ENCODE results near the gene PCGF5. TPM values are rescaled to one million over a fixed set of nuclear protein-coding genes. Genes with fewer than 3 reads are reported as not detected.
A peak's percentile ranks its signal among the peaks of the same experiment; 100 is the strongest.
"Not testable (repeated sequence)": the region's sequence is repeated elsewhere in the genome, so short reads cannot be mapped to it uniquely, and the experiment has no call there.

PCGF5 gene
- total RNA-seq, 1 donor from 2014 or later, result 42.7 TPM

- no peak for DNase-seq
Measured at GRCh38 chr10:91210014-91210413, 10.4 kb upstream of the PCGF5 start.

- DNase-seq, result peak; percentile 45
Measured at GRCh38 chr10:91210435-91210834, 10.0 kb upstream of the PCGF5 start.

DNA sequence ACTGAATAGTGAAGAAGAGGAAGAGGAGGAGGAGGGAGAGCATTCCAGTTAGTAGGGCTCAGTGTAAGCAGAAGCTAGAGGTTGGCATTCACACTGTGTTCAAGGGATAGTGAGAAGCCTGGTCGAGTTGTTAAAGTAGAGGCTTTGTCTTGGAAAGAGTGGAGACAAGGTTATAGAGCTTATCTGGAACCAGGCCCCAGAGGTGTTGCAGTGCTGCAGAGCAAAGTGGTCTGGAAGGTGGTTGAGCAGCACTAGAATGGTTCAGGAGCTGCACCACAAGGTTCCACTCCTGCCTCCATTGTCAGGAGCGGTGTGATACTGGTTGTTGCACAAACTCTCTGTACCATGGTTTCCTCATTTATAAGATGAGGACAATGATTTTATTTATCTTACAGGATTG is 8.8 kb upstream of the PCGF5 start:
- no peak for DNase-seq

GRCh38 chr10:91214911-91215310 is 5.6 kb upstream of the PCGF5 start:
- no peak for DNase-seq

- DNase-seq, result no peak
Measured at GRCh38 chr10:91215384-91215783, 5.1 kb upstream of the PCGF5 start.

GRCh38 chr10:91219371-91220193 is 881 bp upstream of the PCGF5 start:
- no peak for DNase-seq

DNA sequence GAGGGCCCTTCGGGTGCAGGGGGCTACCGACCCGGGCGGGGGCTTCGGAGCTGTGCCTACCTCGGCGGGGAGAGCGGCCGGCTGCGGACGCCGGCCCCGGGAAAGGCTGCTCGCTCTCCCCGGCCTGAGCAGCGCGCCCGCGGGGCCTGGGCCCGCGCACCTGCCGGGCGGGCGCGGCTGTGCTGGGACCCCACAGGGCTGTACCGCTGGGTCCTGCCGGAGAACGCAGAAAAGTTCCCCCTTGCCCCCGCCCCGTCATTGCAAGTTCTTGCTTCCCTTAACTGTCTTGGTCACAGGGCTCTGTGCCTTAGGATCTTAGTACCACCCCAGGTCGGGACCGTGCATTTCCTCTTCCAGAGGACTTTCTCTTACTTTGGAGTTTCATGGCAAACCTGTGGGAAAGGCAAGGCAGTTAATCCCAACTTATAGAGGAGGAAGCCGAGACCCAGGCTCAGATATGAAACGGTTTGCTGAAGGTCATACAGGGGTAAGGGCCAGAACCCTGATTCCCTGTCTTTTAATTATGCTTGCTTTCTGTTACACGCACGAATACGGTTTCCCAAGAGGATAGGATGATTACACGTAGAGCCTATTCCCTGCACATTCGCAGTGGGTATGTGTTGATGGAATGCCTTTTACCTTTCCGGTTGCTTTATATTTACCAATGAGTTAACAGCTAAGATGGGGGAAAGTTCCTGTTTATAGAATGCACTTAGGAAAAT is 652 bp downstream of the PCGF5 start:
- DNase-seq, result peak; percentile 48

GRCh38 chr10:91226093-91226492 is 5.6 kb downstream of the PCGF5 start:
- DNase-seq, result no peak

DNA sequence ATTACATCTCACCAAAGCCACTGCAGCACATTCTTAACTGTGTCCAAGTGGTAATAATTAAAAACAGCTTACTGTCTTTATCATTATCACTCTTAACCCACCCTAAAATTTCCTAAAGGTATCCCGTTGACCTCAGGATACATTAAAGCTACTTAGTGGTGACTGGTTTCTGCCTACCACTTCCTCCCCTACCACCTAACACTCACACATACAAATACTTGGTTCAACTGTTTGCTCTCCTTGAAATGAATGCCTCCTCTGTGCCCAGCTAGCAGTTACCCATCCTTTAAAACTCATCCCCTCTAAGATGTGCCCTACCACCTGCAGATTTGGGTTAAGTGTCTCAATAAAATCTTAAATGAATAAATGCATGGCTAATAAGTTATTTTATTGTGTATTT is 7.1 kb downstream of the PCGF5 start:
- DNase-seq, result no peak

DNA sequence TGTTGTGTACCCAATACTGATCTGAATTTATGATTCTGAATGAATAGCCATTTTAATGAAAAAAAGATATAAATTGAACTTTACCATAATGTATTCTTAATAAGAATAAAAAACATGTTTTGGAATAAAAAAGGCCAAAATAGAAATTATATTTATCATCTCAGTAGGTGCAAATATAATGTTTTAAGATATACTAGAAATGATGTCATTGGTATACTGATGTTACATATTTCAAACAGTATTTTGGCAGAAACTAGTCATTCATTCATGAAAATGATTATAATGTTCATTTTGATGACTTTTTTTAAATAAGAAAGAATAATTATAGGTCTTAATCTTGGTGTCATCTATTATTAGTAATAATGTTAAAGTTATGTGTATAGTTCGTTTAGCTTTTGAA is 9.2 kb downstream of the PCGF5 start:
- no peak for DNase-seq

- no peak for DNase-seq
Measured at GRCh38 chr10:91238191-91238590, 17.7 kb downstream of the PCGF5 start.

DNA sequence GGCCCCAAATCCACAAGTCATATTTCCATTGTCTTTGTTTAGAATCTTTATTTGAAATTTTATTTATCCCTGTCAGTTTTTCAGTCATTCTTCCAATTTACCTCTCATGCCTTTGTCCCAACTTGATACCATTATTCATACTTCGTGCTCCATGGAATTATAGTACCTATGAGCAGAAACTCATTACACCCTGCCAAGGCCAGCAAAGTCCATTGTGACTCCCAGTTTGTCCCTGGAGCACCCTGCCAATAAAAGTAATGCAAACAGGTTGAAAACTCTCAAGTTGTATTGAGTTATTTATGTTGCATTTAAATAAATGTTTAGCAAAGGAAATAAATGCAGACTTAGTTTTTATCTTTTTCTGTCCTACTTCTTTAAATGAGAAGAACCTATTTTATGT is 19.3 kb downstream of the PCGF5 start:
- no peak for DNase-seq

DNA sequence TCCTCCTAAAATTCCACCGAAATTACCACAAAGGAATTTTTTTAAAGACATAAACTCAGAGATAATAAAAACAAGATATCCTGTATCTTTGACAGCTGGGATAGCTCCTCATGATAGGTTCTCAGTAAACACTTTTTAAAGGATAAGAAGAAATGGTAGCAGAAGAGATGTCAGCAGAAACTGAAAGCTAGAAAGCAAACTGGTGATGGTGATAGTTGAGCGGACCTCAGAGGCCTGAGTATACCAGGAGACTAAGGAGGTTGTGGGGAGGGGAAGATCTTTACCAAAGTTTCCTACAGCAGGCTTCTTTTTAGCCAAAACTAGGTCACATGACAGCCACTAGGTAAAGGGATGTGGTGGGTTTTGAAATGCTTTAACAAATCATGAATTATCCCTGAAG is 22.5 kb downstream of the PCGF5 start:
- DNase-seq, result no peak

DNA sequence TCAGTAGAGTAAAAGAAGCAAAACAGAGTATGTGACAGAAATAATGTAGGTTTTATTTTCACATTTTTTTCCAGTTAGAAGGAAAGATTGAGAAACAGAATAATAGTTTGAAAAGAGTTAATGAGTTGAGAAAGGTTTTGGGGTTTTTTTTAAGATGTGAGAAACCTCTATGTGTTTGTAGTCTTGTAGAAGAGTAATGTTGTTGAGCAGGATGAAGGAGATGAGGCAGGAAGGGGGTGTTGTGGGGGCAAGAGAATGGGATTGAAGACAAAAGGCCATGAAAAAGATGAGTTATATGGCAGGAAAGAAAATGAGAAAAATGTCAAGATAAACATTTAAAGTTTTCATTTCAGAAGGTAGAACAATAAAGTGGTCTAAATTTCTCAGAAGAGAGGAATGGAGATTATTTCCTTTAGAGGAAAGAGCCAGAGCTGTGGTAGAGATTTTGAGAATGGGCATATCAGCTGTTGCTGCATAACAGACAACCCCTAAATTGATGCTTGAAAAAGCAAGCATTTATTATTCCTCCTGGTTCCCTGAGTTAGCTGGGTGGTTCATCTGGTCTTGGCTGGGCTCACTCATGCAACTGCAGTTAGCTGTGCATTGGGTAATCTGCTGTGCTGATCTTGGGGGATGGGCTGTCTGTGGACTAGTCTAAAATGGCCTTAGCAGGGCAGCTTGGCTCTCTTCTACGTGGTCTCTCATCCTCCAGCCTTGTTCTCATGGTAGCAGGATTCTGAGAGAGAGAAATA is 27.1 kb downstream of the PCGF5 start:
- no peak for DNase-seq

- no peak for DNase-seq
Measured at GRCh38 chr10:91249700-91250099, 29.2 kb downstream of the PCGF5 start.

- DNase-seq, result no peak
Measured at GRCh38 chr10:91250341-91250740, 29.9 kb downstream of the PCGF5 start.

DNA sequence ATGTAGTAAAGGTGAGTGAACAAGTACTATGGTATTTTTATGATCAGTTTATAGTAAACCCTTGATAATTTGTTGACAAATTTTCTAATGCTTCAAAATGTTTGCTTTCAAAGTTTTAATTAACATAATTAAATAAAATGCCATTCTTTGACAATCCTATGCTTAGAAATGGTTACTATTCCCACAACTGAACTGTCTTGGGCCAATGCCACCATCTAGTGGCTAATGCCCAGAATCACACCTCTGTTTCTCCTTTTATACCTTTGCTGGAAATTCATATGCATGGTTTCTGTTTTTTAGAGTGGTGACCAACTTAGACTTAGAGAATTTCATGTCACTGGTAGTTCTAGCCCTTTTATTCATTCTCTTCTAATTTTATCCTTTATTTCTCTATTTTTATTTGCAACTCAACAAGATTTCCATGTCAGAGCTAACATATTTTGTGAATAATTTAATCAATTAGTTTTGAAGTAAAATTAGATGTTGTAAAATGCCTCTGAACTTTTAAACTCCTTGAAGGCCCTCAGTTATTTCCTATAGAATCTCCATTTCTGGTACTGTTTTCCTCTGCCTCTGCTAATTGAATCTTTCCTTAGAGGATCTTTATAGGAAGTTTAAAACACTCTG is 31.1 kb downstream of the PCGF5 start:
- peak; percentile 84 for DNase-seq

- no peak for DNase-seq
Measured at GRCh38 chr10:91253300-91253699, 32.8 kb downstream of the PCGF5 start.

- no peak for DNase-seq
Measured at GRCh38 chr10:91257310-91257709, 36.8 kb downstream of the PCGF5 start.

- DNase-seq, result not testable (repeated sequence)
Measured at GRCh38 chr10:91260417-91260816, 40.0 kb downstream of the PCGF5 start.

DNA sequence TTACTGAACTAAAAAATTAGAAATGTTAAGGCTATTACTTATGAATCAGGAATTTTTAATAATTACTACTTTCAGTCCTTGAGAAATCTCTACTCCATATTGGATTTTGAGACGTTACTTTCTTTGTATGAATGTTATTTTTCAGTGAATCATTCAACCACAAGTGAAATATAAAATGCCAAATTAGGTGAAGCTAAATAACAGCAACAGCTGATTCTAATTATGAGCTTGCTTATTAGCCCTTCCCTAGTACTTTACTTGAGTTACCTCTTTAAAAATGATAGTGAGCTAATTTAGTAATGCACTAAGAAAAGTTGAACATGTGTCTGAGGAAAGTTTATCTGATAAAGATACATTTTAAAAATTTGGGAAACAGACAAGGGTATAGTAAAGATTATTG is 51.4 kb downstream of the PCGF5 start:
- DNase-seq, result no peak

DNA sequence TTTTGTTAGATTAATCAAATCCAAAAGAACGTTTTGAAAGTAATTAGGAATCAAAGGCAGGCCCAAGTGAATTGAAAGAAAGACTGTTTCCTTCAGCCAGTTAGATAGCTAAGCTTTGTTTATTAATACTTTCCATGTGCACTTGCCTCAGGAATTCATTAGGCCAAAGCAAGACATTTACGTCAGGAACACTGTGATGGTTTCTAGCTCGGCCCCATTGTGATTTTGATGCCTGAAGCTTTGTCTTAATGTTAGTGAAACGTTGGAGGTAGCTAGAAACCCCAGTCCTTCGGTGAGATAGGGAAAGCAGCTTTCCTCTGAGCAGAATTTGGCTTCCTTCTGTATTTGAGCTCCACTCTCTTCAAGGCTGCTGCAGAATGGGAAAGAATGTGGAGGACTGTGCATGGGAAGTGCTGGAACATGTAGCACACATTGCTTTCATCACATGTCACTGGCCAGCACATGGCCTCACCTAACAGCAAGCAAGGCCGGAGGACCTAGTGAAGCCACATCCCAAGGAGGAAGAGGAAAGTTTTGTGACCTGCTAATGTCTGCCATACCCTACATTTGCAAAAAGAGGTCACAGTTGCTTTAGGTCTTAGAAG is 64.1 kb downstream of the PCGF5 start:
- no peak for DNase-seq

Measured in tongue (tissue), 2 donors.